Upper lobe of left lung (tissue), 6 donors: ENCODE data around the gene UCN2. TPM values are rescaled to one million over a fixed set of nuclear protein-coding genes. Genes with fewer than 3 reads are reported as not detected.

Experiments
- ATAC-seq, 2 donors: fragments of 200-7000 bp; cut with Tn5 transposase; one replicate each; pipeline ENCODE4 v1.9.1; 2022; ENCODE audit warnings: mild to moderate bottlenecking in 2 of 2, moderate library complexity in 2 of 2; ENCODE audit not compliant: low FRiP score in 2 of 2
- DNase-seq, 2 donors: peaks; one replicate each; pipeline ENCODE4 v3.0.0-alpha.2; 2019 to 2020
- H3K27ac ChIP-seq, 4 donors: fragments of 200-600 bp; sonication (generic); one replicate each; pipeline ENCODE4 v1.5.1; 2016 to 2019
- H3K27me3 ChIP-seq, 4 donors: fragments of 200-600 bp; sonication (generic); one replicate each; pipeline ENCODE4 v1.5.1; 2017 to 2019
- H3K36me3 ChIP-seq, 4 donors: fragments of 200-600 bp; sonication (generic); one replicate each; pipeline ENCODE4 v1.5.1; 2016 to 2019
- H3K4me1 ChIP-seq, 4 donors: fragments of 200-600 bp; sonication (generic); one replicate each; pipeline ENCODE4 v1.5.1; 2018 to 2019
- H3K4me3 ChIP-seq, 4 donors: fragments of 200-600 bp; sonication (generic); one replicate each; pipeline ENCODE4 v1.5.1; 2017 to 2019; ENCODE audit warnings: mild to moderate bottlenecking in 2 of 4, moderate library complexity in 1 of 4
- H3K9me3 ChIP-seq, 4 donors: fragments of 200-600 bp; sonication (generic); one replicate each; pipeline ENCODE4 v1.5.1; 2018 to 2019
- CTCF ChIP-seq, 6 experiments: fragments of 450-650 bp in 4 of 6; fragments of 200-600 bp in 2 of 6; sonication (generic) in 2 of 6; IDR thresholded peaks; one replicate each; pipeline ENCODE4 v1.5.1; 2016 to 2019; ENCODE audit warnings: antibody characterized with exemption in 6 of 6
- EP300 ChIP-seq, 4 donors: sonication (generic); formaldehyde crosslinking; IDR thresholded peaks; one replicate each; pipeline ENCODE4 v1.5.1; 2017; ENCODE audit warnings: antibody characterized with exemption in 4 of 4, control low read depth in 2 of 4
- POLR2A ChIP-seq, 4 donors: fragments of 450-650 bp; IDR thresholded peaks; one replicate each; pipeline ENCODE4 v1.5.1; 2016 to 2017; ENCODE audit warnings: antibody characterized with exemption in 4 of 4, mild to moderate bottlenecking in 2 of 4
- POLR2AphosphoS5 ChIP-seq, 2 donors: sonication (generic); formaldehyde crosslinking; IDR thresholded peaks; one replicate each; pipeline ENCODE4 v1.5.1; 2017; ENCODE audit warnings: antibody characterized with exemption in 2 of 2
- WGBS, 2 donors: methylation state at CpG; one replicate each; pipeline ENCODE4 v1.1.5; 2017 to 2018; 5-methylcytosine and 5-hydroxymethylcytosine counted together
- total RNA-seq, 6 donors: library from RNA; depleted of rRNA in 4 of 6; stranded (reverse); fragments of >200 nt in 4 of 6; gene quantifications; one replicate each; pipeline versions ENCODE4 v1.1.0 to v1.2.1, GENCODE V29; 2016 to 2021
- donor health status: DM: no; HTN: no; CAD: no; lungs with moderate emphysema.
- donor health status: DM: no; HTN: yes; CAD: no; lungs with severe emphysema.

Gene UCN2
- total RNA-seq, 6 donors from 2014 or later = not detected

- Histone ChIP-seq H3K36me3 (peaks cover 0 to 28% (median 5%) of the 10 kb centered on the region in 4 donors), H3K27ac (peak overlapping the region in 3 of 4 donors; percentile 1 to 64 (median 21)), H3K4me3 (no peak overlapping the region), H3K27me3 (no peaks in the 10 kb centered on the region), H3K4me1 (peaks cover 0 to 10% (median 8%) of the 10 kb centered on the region in 4 donors), H3K9me3 (no peaks in the 10 kb centered on the region)
- TF ChIP-seq POLR2AphosphoS5 (IDR thresholded peaks at IDR 0.05) (no peak), CTCF (IDR thresholded peaks at IDR 0.05) (no peak), EP300 (IDR thresholded peaks at IDR 0.05) (no peak), POLR2A (IDR thresholded peaks at IDR 0.05) (no peak)
- ATAC-seq (peak; percentile 61 to 86), DNase-seq (peak in 1 of 2 donors; percentile 65)
- WGBS, 2 donors = 28 to 49% methylated on average over 2 to 9 of the region's 9 CpGs
Measured at GRCh38 chr3:48543271-48543866, 20.2 kb downstream of the UCN2 start.

DNA sequence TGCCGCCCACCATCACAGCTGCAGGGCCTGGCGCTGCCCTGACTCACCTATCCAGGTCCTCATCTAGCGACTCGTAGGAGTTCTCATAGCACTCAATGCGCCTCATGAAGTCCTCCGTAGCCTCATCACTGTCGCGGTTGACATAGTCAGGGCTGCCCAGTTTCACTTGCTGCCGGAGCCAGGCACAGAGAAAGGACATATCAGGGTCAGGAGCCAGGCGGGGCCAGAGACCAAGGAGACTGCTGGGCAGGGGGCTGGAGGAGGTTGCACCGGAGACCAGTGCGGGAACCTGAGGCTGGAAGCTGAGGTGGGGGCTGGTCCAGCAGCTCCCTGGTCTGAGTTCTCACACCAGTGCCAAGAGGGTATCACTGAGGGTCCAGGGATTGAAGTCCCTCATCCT is 25.1 kb downstream of the UCN2 start:
- Histone ChIP-seq H3K4me3 (no peak overlapping the region), H3K36me3 (peaks cover 0 to 48% (median 13%) of the 10 kb centered on the region in 4 donors), H3K4me1 (peaks cover 0 to 6% (median 2%) of the 10 kb centered on the region in 4 donors), H3K9me3 (no peaks in the 10 kb centered on the region), H3K27ac (no peak overlapping the region), H3K27me3 (no peaks in the 10 kb centered on the region)
- 92 to 94% methylated on average over 12 of the region's 12 CpGs for WGBS, 2 donors
- ATAC-seq = no peak
- no peak for DNase-seq
- TF ChIP-seq CTCF (IDR thresholded peaks at IDR 0.05) (no peak), EP300 (IDR thresholded peaks at IDR 0.05) (no peak), POLR2A (IDR thresholded peaks at IDR 0.05) (no peak), POLR2AphosphoS5 (IDR thresholded peaks at IDR 0.05) (no peak)

DNA sequence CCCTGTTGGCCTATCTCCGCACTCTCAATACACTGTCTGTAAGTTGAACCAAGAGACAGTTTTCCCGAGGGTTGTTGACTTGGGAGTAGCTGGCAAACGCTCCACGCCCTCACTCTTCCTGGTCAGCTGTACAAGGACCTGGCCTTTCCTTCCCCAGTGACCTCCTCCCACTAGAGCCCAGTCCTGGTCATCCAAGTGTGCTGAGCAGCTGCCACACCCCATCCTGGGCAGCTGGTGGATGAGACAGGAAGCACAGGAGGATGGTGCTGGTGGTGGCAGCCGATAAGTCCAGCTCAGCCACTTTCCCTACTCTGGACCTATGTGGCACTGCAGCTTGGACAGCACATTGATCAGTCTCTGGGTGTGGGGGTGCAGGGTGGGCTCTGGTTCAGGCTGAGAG is 26.8 kb downstream of the UCN2 start:
- Histone ChIP-seq H3K4me3 (no peak overlapping the region), H3K9me3 (no peaks in the 10 kb centered on the region), H3K4me1 (no peaks in the 10 kb centered on the region), H3K27ac (no peak overlapping the region), H3K36me3 (peaks cover 0 to 45% (median 13%) of the 10 kb centered on the region in 4 donors), H3K27me3 (no peaks in the 10 kb centered on the region)
- TF ChIP-seq EP300 (IDR thresholded peaks at IDR 0.05) (no peak), CTCF (IDR thresholded peaks at IDR 0.05) (no peak), POLR2AphosphoS5 (IDR thresholded peaks at IDR 0.05) (no peak), POLR2A (IDR thresholded peaks at IDR 0.05) (no peak)
- peak in 1 of 2 donors; percentile 25 for ATAC-seq
- DNase-seq = no peak
- WGBS, 2 donors = 78 to 100% methylated on average over 2 to 5 of the region's 5 CpGs

- Histone ChIP-seq H3K36me3 (peaks cover 0 to 45% (median 13%) of the 10 kb centered on the region in 4 donors), H3K4me3 (no peak overlapping the region), H3K27ac (no peak overlapping the region), H3K9me3 (no peaks in the 10 kb centered on the region), H3K27me3 (no peaks in the 10 kb centered on the region), H3K4me1 (no peaks in the 10 kb centered on the region)
- DNase-seq = peak in 1 of 2 donors; percentile 56
- ATAC-seq = peak; percentile 20 to 23
- 93 to 94% methylated on average over 13 to 19 of the region's 19 CpGs for WGBS, 2 donors
- TF ChIP-seq POLR2AphosphoS5 (IDR thresholded peaks at IDR 0.05) = no peak
- no peak for TF ChIP-seq POLR2A (IDR thresholded peaks at IDR 0.05)
- TF ChIP-seq CTCF (IDR thresholded peaks at IDR 0.05) = no peak
- no peak for TF ChIP-seq EP300 (IDR thresholded peaks at IDR 0.05)
Measured at GRCh38 chr3:48536116-48536515, 27.5 kb downstream of the UCN2 start.

- ATAC-seq (no peak), DNase-seq (no peak)
- no peaks in the 10 kb centered on the region for H3K9me3 ChIP-seq
- 99 to 100% methylated on average over 4 of the region's 4 CpGs for WGBS, 2 donors
- H3K27me3 ChIP-seq = no peaks in the 10 kb centered on the region
- TF ChIP-seq CTCF (IDR thresholded peaks at IDR 0.05) = no peak
- no peak for TF ChIP-seq POLR2AphosphoS5 (IDR thresholded peaks at IDR 0.05)
- TF ChIP-seq EP300 (IDR thresholded peaks at IDR 0.05) = no peak
- no peak for TF ChIP-seq POLR2A (IDR thresholded peaks at IDR 0.05)
- no peaks in the 10 kb centered on the region for H3K4me1 ChIP-seq
- H3K36me3 ChIP-seq = peaks cover 0 to 45% (median 13%) of the 10 kb centered on the region in 4 donors
- H3K4me3 ChIP-seq = no peak overlapping the region
- no peak overlapping the region for H3K27ac ChIP-seq
Measured at GRCh38 chr3:48535578-48535977, 28.0 kb downstream of the UCN2 start.
